IMR-90 (cell line): ENCODE results near the gene TIMP1. TPM values are rescaled to one million over a fixed set of nuclear protein-coding genes. Genes with fewer than 3 reads are reported as not detected.

Experiments used
- ATAC-seq: fragments of 200-7000 bp; cut with Tn5 transposase; 2 replicates; pipeline ENCODE4 v1.9.1; 2020; ENCODE audit warnings: low read depth, mild to moderate bottlenecking, moderate library complexity
- BruUV-seq: library from RNA; stranded (reverse); fragments of 400-500 nt; replicated peaks from 2 replicates; lab custom pipeline; 2021; lab: Mats Ljungman, UMichigan
- CTCF ChIA-PET: fragments of 300-600 bp; formaldehyde crosslinking; extraction: SDS; loops from one replicate; lab custom pipeline; 2021; ENCODE audit warnings: antibody characterized with exemption; lab: Yijun Ruan, JAX
- POLR2A ChIA-PET: fragments of 300-600 bp; sonication (Branson Sonifier 250); formaldehyde crosslinking; loops from one replicate; lab custom pipeline; 2022; ENCODE audit warnings: antibody characterized with exemption; ENCODE audit not compliant: unreplicated experiment; lab: Charles Lee
- DNase-seq: peaks from one replicate; pipeline ENCODE4 v3.0.0; 2013
- H2AFZ ChIP-seq: replicated peaks from 2 replicates; pipeline ENCODE3; 2013; ENCODE audit warnings: low read length, mild to moderate bottlenecking; ENCODE audit not compliant: poor library complexity
- H2AK5ac ChIP-seq: 2 replicates; pipeline ENCODE4 v1.6.1; 2013; ENCODE audit warnings: low read depth, low read length, inconsistent platforms
- H2AK9ac ChIP-seq: replicated peaks from 2 replicates; pipeline ENCODE3; 2013; ENCODE audit warnings: mild to moderate bottlenecking, low read depth, low read length, moderate library complexity; ENCODE audit not compliant: poor library complexity
- H2BK120ac ChIP-seq: 2 replicates; pipeline ENCODE4 v1.6.1; 2013; ENCODE audit warnings: low read depth, low read length, inconsistent platforms
- H2BK15ac ChIP-seq: 3 replicates; pipeline ENCODE4 v1.6.1; 2013; ENCODE audit warnings: low read depth, low read length, inconsistent platforms
- H2BK20ac ChIP-seq: 2 replicates; pipeline ENCODE4 v1.6.1; 2013; ENCODE audit warnings: low read depth, mild to moderate bottlenecking, inconsistent platforms, low read length, moderate library complexity
- H2BK5ac ChIP-seq: 2 replicates; pipeline ENCODE4 v1.6.1; 2013; ENCODE audit warnings: mild to moderate bottlenecking, low read depth, low read length, inconsistent platforms; ENCODE audit not compliant: poor library complexity, severe bottlenecking
- H3K14ac ChIP-seq: replicated peaks from 2 replicates; pipeline ENCODE4 v1.6.1; 2013; ENCODE audit warnings: low read depth, low read length, inconsistent platforms
- H3K18ac ChIP-seq: 2 replicates; pipeline ENCODE4 v1.6.1; 2013; ENCODE audit warnings: low read depth, low read length, control low read depth
- H3K23ac ChIP-seq: 2 replicates; pipeline ENCODE4 v1.6.1; 2013; ENCODE audit warnings: low read depth, low read length, inconsistent platforms
- H3K27ac ChIP-seq: 2 replicates; pipeline ENCODE4 v1.5.1; 2013; ENCODE audit warnings: mild to moderate bottlenecking, control low read depth, low read length; ENCODE audit not compliant: insufficient read depth
- H3K27me3 ChIP-seq: 2 replicates; pipeline ENCODE4 v1.6.1; 2013; ENCODE audit warnings: low read length; ENCODE audit not compliant: control insufficient read depth, insufficient read depth
- H3K36me3 ChIP-seq: 2 replicates; pipeline ENCODE4 v1.6.1; 2013; ENCODE audit warnings: low read length, mixed read lengths; ENCODE audit not compliant: control insufficient read depth, insufficient read depth
- H3K4ac ChIP-seq: 2 replicates; pipeline ENCODE4 v1.6.1; 2013; ENCODE audit warnings: low read depth, low read length, inconsistent platforms
- H3K4me1 ChIP-seq: 2 replicates; pipeline ENCODE4 v1.6.1; 2013; ENCODE audit warnings: low read length, mixed read lengths; ENCODE audit not compliant: control insufficient read depth, insufficient read depth
- H3K4me2 ChIP-seq: 2 replicates; pipeline ENCODE4 v1.6.1; 2013; ENCODE audit warnings: low read depth, mild to moderate bottlenecking, control low read depth, low read length, moderate library complexity
- H3K4me3 ChIP-seq: 2 replicates; pipeline ENCODE4 v1.5.1; 2013; ENCODE audit warnings: low read depth, mild to moderate bottlenecking, control low read depth, low read length, moderate library complexity; ENCODE audit not compliant: insufficient read depth
- H3K56ac ChIP-seq: 2 replicates; pipeline ENCODE4 v1.6.1; 2013; ENCODE audit warnings: low read length, inconsistent platforms; ENCODE audit not compliant: insufficient read depth; ENCODE audit errors: extremely low read depth
- H3K79me1 ChIP-seq, 2 experiments: 2 replicates each; pipeline ENCODE4 v1.6.1; 2013; ENCODE audit warnings: low read length in 2 of 2, inconsistent platforms in 1 of 2, low read depth in 1 of 2
- H3K9ac ChIP-seq: 2 replicates; pipeline ENCODE4 v1.6.1; 2013; ENCODE audit warnings: low read depth, low read length, control low read depth
- H3K9me1 ChIP-seq: 2 replicates; pipeline ENCODE4 v1.6.1; 2013; ENCODE audit warnings: low read length, inconsistent platforms; ENCODE audit not compliant: insufficient read depth
- H3K9me3 ChIP-seq: 2 replicates; pipeline ENCODE4 v1.6.1; 2013; ENCODE audit warnings: low read length; ENCODE audit not compliant: control insufficient read depth, insufficient read depth
- H4K20me1 ChIP-seq: 2 replicates; pipeline ENCODE4 v1.6.1; 2013; ENCODE audit warnings: low read length, inconsistent platforms; ENCODE audit not compliant: insufficient read depth
- H4K5ac ChIP-seq: 2 replicates; pipeline ENCODE4 v1.6.1; 2013; ENCODE audit warnings: mild to moderate bottlenecking, low read depth, low read length, control low read depth
- H4K8ac ChIP-seq, 2 experiments: 2 replicates each; pipeline ENCODE4 v1.6.1; 2013; ENCODE audit warnings: low read depth in 2 of 2, low read length in 2 of 2, control low read depth in 1 of 2, inconsistent platforms in 1 of 2
- H4K91ac ChIP-seq: 2 replicates; pipeline ENCODE4 v1.6.1; 2013; ENCODE audit warnings: low read depth, low read length, inconsistent platforms; ENCODE audit not compliant: insufficient read depth
- BHLHE40 ChIP-seq: fragments of 150-350 bp; IDR thresholded peaks from 2 replicates; pipeline ENCODE4 v1.6.1; 2016; ENCODE audit warnings: mild to moderate bottlenecking, low read depth, low read length
- CEBPB ChIP-seq: IDR thresholded peaks from 2 replicates; pipeline ENCODE4 v1.6.1; 2012; ENCODE audit warnings: low read depth, low read length, improper control_type of control experiment
- FOS ChIP-seq: fragments of 150-350 bp; IDR thresholded peaks from 2 replicates; pipeline ENCODE4 v1.6.1; 2016; ENCODE audit warnings: low read depth, low read length
- MAFK ChIP-seq: IDR thresholded peaks from 2 replicates; pipeline ENCODE4 v1.6.1; 2012; ENCODE audit warnings: low read depth, low read length, improper control_type of control experiment
- MXI1 ChIP-seq: IDR thresholded peaks from 2 replicates; pipeline ENCODE4 v1.6.1; 2012; ENCODE audit warnings: low read depth, mild to moderate bottlenecking, low read length, moderate library complexity, borderline replicate concordance
- NFE2L2 ChIP-seq: fragments of 150-350 bp; IDR thresholded peaks from 2 replicates; pipeline ENCODE4 v1.6.1; 2016; ENCODE audit warnings: low read depth, mild to moderate bottlenecking, low read length
- POLR2A ChIP-seq: IDR thresholded peaks from 2 replicates; pipeline ENCODE4 v1.6.1; 2012; ENCODE audit warnings: mild to moderate bottlenecking, low read depth, low read length
- RAD21 ChIP-seq: IDR thresholded peaks from 2 replicates; pipeline ENCODE4 v1.6.1; 2012; ENCODE audit warnings: low read length, improper control_type of control experiment
- RCOR1 ChIP-seq: IDR thresholded peaks from 2 replicates; pipeline ENCODE4 v1.6.1; 2012; ENCODE audit warnings: mild to moderate bottlenecking, low read length, improper control_type of control experiment; ENCODE audit not compliant: insufficient replicate concordance
- WGBS, 2 experiments: methylation state at CpG; one replicate each; pipeline versions ENCODE4 v1.1.5 to v1.1.7; 2013; ENCODE audit warnings: missing lambda C conversion rate in 2 of 2; ENCODE audit not compliant: insufficient read length in 1 of 2; ENCODE audit errors: extremely low coverage in 2 of 2; 5-methylcytosine and 5-hydroxymethylcytosine counted together
- dilution Hi-C: fragments of 300-500 bp; cut with HindIII; formaldehyde crosslinking; loops from one replicate; pipeline ENCODE4 v1.14.3; 2018; ENCODE audit warnings: low sequenced_read_pairs; ENCODE audit not compliant: unreplicated experiment
- in situ Hi-C: fragments of 300-500 bp; cut with MboI; formaldehyde crosslinking; loops from 3 replicates; pipeline ENCODE4 v1.14.3; 2019; ENCODE audit warnings: low sequenced_read_pairs, inconsistent platforms, mixed read lengths
- intact Hi-C: fragments of 100-400 bp; cut with micrococcal nuclease; formaldehyde crosslinking; loops from 2 replicates; pipeline ENCODE4 v1.10.0; 2022
- polyA plus RNA-seq, 3 experiments: library from polyadenylated mRNA; depleted of rRNA; stranded (reverse); fragments of >200 nt; gene quantifications; 2 replicates each; pipeline ENCODE4 v1.2.3, GENCODE V29; 2012; ENCODE audit warnings: low replicate concordance in 1 of 3
- total RNA-seq: library from RNA; depleted of rRNA; stranded (reverse); fragments of >200 nt; gene quantifications from 2 replicates; pipeline ENCODE4 v1.2.3, GENCODE V29; 2012
- TF ChIP-seq, protein P1 (sequence below): conservative IDR thresholded peaks from 2 replicates; pipeline ENCODE4 v1.5.1; 2012; ENCODE audit warnings: mild to moderate bottlenecking, low read depth, low read length, improper control_type of control experiment
- TF ChIP-seq, protein P2 (sequence below): fragments of 150-350 bp; IDR thresholded peaks from 2 replicates; pipeline ENCODE4 v1.6.1; 2017; ENCODE audit warnings: mild to moderate bottlenecking, antibody characterized with exemption, low read length, low read depth

TIMP1 gene
- total and polyA plus RNA-seq, 2 of the 4 experiments (the other 2 are of a cell fraction): 512 to 3,078 TPM

- no peaks in the 10 kb centered on the region for H3K79me1 ChIP-seq
- TF ChIP-seq RAD21 (no peak), RCOR1 (no peak), BHLHE40 (no peak), MAFK (no peak), NFE2L2 (no peak), FOS (no peak), POLR2A (no peak), MXI1 (no peak), CEBPB (no peak)
- TF ChIP-seq, protein P1, sequence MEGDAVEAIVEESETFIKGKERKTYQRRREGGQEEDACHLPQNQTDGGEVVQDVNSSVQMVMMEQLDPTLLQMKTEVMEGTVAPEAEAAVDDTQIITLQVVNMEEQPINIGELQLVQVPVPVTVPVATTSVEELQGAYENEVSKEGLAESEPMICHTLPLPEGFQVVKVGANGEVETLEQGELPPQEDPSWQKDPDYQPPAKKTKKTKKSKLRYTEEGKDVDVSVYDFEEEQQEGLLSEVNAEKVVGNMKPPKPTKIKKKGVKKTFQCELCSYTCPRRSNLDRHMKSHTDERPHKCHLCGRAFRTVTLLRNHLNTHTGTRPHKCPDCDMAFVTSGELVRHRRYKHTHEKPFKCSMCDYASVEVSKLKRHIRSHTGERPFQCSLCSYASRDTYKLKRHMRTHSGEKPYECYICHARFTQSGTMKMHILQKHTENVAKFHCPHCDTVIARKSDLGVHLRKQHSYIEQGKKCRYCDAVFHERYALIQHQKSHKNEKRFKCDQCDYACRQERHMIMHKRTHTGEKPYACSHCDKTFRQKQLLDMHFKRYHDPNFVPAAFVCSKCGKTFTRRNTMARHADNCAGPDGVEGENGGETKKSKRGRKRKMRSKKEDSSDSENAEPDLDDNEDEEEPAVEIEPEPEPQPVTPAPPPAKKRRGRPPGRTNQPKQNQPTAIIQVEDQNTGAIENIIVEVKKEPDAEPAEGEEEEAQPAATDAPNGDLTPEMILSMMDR: no peak
- TF ChIP-seq, protein P2, sequence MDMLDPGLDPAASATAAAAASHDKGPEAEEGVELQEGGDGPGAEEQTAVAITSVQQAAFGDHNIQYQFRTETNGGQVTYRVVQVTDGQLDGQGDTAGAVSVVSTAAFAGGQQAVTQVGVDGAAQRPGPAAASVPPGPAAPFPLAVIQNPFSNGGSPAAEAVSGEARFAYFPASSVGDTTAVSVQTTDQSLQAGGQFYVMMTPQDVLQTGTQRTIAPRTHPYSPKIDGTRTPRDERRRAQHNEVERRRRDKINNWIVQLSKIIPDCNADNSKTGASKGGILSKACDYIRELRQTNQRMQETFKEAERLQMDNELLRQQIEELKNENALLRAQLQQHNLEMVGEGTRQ: no peak
- no peak overlapping the region for H2BK15ac ChIP-seq
- H4K5ac ChIP-seq: peak overlapping the region; percentile 97
- H2BK5ac ChIP-seq: peak overlapping the region; percentile 73
- no peaks in the 10 kb centered on the region for H3K36me3 ChIP-seq
- no peak overlapping the region for H4K8ac ChIP-seq
- DNase-seq: peak; percentile 71
- no TSS peak for BruUV-seq
- no peak overlapping the region for H3K56ac ChIP-seq
- no peak overlapping the region for H2AK9ac ChIP-seq
- H3K4me1 ChIP-seq: peaks cover 7% of the 10 kb centered on the region
- in situ Hi-C loops: no loop called here
- peaks cover 3% of the 10 kb centered on the region for H3K9me3 ChIP-seq
- H3K27ac ChIP-seq: peak overlapping the region; percentile 99; the same call in 1 of the 2 replicates
- H3K27me3 ChIP-seq: no peaks in the 10 kb centered on the region
- no peak overlapping the region; the same call in 1 of the 2 replicates for H3K4me2 ChIP-seq
- peak overlapping the region; percentile 6 for H3K18ac ChIP-seq
- intact Hi-C loops: no loop called here
- H3K14ac ChIP-seq: no peak overlapping the region
- H3K4me3 ChIP-seq: no peak overlapping the region
- no peaks in the 10 kb centered on the region; the same call in 1 of the 2 replicates for H3K9me1 ChIP-seq
- no peaks in the 10 kb centered on the region for H4K20me1 ChIP-seq
- H3K4ac ChIP-seq: no peak overlapping the region
- no peak overlapping the region for H4K91ac ChIP-seq
- no peak overlapping the region for H3K23ac ChIP-seq
- POLR2A ChIA-PET: no interaction called here
- no peak overlapping the region for H2AFZ ChIP-seq
- no CpG with 5 or more reads among the region's 2 CpGs for WGBS, 2 experiments
- H2BK120ac ChIP-seq: peak overlapping the region; percentile 5; the same call in 1 of the 2 replicates
- ATAC-seq: peak; percentile 56; the same call in 1 of the 2 replicates
- no peak overlapping the region for H2AK5ac ChIP-seq
- no peak overlapping the region for H3K9ac ChIP-seq
- CTCF ChIA-PET: interaction anchor here (0.6 kb wide), 1 partner anchor 48 kb away, joined by 3 read pairs; no protein-coding TSS in a partner anchor
- no peak overlapping the region for H2BK20ac ChIP-seq
- dilution Hi-C loops: no loop called here
Observed at GRCh38 chrX:47596256-47596655, 14.0 kb downstream of the TIMP1 start.
